OCI-LY7 (cell line): Measurements from ENCODE around the gene PCDHGA5.

ENCODE experiments used
- EZH2phosphoT487 ChIP-seq: fragments of 200-600 bp; sonication (generic); IDR thresholded peaks from 2 replicates; pipeline ENCODE4 v1.6.1; 2018; ENCODE audit warnings: low read depth, borderline replicate concordance, mild to moderate bottlenecking, mixed run types, antibody characterized with exemption, low read length, moderate library complexity, mixed read lengths
- TF ChIP-seq, protein P1 (sequence below): fragments of 200-600 bp; sonication (generic); conservative IDR thresholded peaks from 2 replicates; pipeline ENCODE4 v1.5.1; 2014; ENCODE audit warnings: mild to moderate bottlenecking, antibody characterized with exemption, low read length, moderate library complexity, mixed read lengths

DNA sequence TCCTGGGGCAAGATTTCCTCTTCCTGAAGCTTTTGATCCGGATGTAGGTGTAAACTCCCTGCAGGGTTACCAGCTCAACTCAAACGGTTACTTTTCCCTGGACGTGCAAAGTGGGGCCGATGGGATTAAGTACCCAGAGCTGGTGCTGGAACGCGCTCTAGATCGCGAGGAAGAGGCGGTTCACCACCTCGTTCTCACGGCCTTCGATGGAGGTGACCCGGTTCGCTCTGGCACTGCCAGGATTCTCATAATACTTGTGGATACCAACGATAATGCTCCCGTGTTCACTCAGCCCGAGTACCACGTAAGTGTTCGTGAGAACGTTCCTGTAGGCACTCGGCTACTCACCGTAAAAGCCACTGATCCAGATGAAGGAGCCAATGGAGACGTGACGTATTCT lies 8.3 kb upstream of the PCDHGA5 start:
- TF ChIP-seq, protein P1, sequence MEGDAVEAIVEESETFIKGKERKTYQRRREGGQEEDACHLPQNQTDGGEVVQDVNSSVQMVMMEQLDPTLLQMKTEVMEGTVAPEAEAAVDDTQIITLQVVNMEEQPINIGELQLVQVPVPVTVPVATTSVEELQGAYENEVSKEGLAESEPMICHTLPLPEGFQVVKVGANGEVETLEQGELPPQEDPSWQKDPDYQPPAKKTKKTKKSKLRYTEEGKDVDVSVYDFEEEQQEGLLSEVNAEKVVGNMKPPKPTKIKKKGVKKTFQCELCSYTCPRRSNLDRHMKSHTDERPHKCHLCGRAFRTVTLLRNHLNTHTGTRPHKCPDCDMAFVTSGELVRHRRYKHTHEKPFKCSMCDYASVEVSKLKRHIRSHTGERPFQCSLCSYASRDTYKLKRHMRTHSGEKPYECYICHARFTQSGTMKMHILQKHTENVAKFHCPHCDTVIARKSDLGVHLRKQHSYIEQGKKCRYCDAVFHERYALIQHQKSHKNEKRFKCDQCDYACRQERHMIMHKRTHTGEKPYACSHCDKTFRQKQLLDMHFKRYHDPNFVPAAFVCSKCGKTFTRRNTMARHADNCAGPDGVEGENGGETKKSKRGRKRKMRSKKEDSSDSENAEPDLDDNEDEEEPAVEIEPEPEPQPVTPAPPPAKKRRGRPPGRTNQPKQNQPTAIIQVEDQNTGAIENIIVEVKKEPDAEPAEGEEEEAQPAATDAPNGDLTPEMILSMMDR, result no peak
- TF ChIP-seq EZH2phosphoT487, result no peak
